ENCODE results near the gene SSX2B. TPM values are rescaled to one million over a fixed set of nuclear protein-coding genes. Genes with fewer than 3 reads are reported as not detected.
"Not testable (repeated sequence)": the region's sequence is repeated elsewhere in the genome, so short reads cannot be mapped to it uniquely, and the experiment has no call there.

The SSX2B gene
- polyA plus RNA-seq (2013, experiment 1 of 2) = not detected
- not detected for polyA plus RNA-seq (2013, experiment 2 of 2)

- not testable (repeated sequence) for H3K27ac ChIP-seq (ENCODE audit: low read depth, low read length, severe bottlenecking); H3K36me3 ChIP-seq (ENCODE audit: control insufficient read depth, insufficient read depth, low read length); H3K4me3 ChIP-seq (ENCODE audit: extremely low read depth, insufficient read depth, low read length, poor library complexity, severe bottlenecking); H3K4me1 ChIP-seq (ENCODE audit: control insufficient read depth, insufficient read depth, low read length, poor library complexity, severe bottlenecking); H3K9me3 ChIP-seq (ENCODE audit: control insufficient read depth, low read length)
- no CpG with 5 or more reads among the region's 13 CpGs for WGBS, 2 experiments (ENCODE audit: insufficient coverage in 2 of 2)
Observed at GRCh38 chrX:52750952-52751351, at the start of gene SSX2B. TSS of gene SSX2B (plus strand) at chrX:52751252. CDS start at chrX:52752681, 1,429 bp downstream.

- H3K27ac ChIP-seq (ENCODE audit: low read depth, low read length, severe bottlenecking); H3K4me3 ChIP-seq (ENCODE audit: extremely low read depth, insufficient read depth, low read length, poor library complexity, severe bottlenecking); H3K9me3 ChIP-seq (ENCODE audit: control insufficient read depth, low read length); H3K36me3 ChIP-seq (ENCODE audit: control insufficient read depth, insufficient read depth, low read length); H3K4me1 ChIP-seq (ENCODE audit: control insufficient read depth, insufficient read depth, low read length, poor library complexity, severe bottlenecking): not testable (repeated sequence)
- no CpG with 5 or more reads among the region's 13 CpGs for WGBS, 2 experiments (ENCODE audit: insufficient coverage in 2 of 2)
Observed at GRCh38 chrX:52707078-52707477, 44.0 kb upstream of the SSX2B start, which contains the start of gene SSX2. TSS of gene SSX2 (minus strand) at chrX:52707178. CDS start at chrX:52705749, 1,429 bp downstream.

GRCh38 chrX:52765983-52766382 lies 14.9 kb downstream of the SSX2B start:
- WGBS, 2 experiments (ENCODE audit: insufficient coverage in 2 of 2) = no CpG with 5 or more reads among the region's 5 CpGs
- H3K9me3 ChIP-seq (ENCODE audit: control insufficient read depth, low read length); H3K4me3 ChIP-seq (ENCODE audit: extremely low read depth, insufficient read depth, low read length, poor library complexity, severe bottlenecking); H3K27ac ChIP-seq (ENCODE audit: low read depth, low read length, severe bottlenecking); H3K36me3 ChIP-seq (ENCODE audit: control insufficient read depth, insufficient read depth, low read length); H3K4me1 ChIP-seq (ENCODE audit: control insufficient read depth, insufficient read depth, low read length, poor library complexity, severe bottlenecking): not testable (repeated sequence)

- not testable (repeated sequence) for H3K4me1 ChIP-seq (ENCODE audit: control insufficient read depth, insufficient read depth, low read length, poor library complexity, severe bottlenecking); H3K27ac ChIP-seq (ENCODE audit: low read depth, low read length, severe bottlenecking); H3K4me3 ChIP-seq (ENCODE audit: extremely low read depth, insufficient read depth, low read length, poor library complexity, severe bottlenecking); H3K36me3 ChIP-seq (ENCODE audit: control insufficient read depth, insufficient read depth, low read length); H3K9me3 ChIP-seq (ENCODE audit: control insufficient read depth, low read length)
- WGBS, 2 experiments (ENCODE audit: insufficient coverage in 2 of 2) = 86% methylated on average over 4 of the region's 11 CpGs; no CpG with 5 or more reads in 1 of the 2 experiments
Observed at GRCh38 chrX:52773504-52773903, 22.5 kb downstream of the SSX2B start.

GRCh38 chrX:52797327-52797726 lies 46.3 kb downstream of the SSX2B start, which contains the start of gene SPANXN5:
TSS of gene SPANXN5 (minus strand) at chrX:52797427. CDS start at chrX:52797348, 79 bp downstream.
- not testable (repeated sequence) for H3K9me3 ChIP-seq (ENCODE audit: control insufficient read depth, low read length)

GRCh38 chrX:52804876-52805275 lies 53.8 kb downstream of the SSX2B start:
- no CpG with 5 or more reads among the region's 2 CpGs for WGBS, 2 experiments (ENCODE audit: insufficient coverage in 2 of 2)
- not testable (repeated sequence) for H3K4me1 ChIP-seq (ENCODE audit: control insufficient read depth, insufficient read depth, low read length, poor library complexity, severe bottlenecking); H3K9me3 ChIP-seq (ENCODE audit: control insufficient read depth, low read length); H3K4me3 ChIP-seq (ENCODE audit: extremely low read depth, insufficient read depth, low read length, poor library complexity, severe bottlenecking); H3K27ac ChIP-seq (ENCODE audit: low read depth, low read length, severe bottlenecking); H3K36me3 ChIP-seq (ENCODE audit: control insufficient read depth, insufficient read depth, low read length)

More at GRCh38 chrX:52797327-52797726, 46.3 kb downstream of the SSX2B start, which contains the start of gene SPANXN5:
- not testable (repeated sequence) for H3K4me1 ChIP-seq (ENCODE audit: control insufficient read depth, insufficient read depth, low read length, poor library complexity, severe bottlenecking); H3K27ac ChIP-seq (ENCODE audit: low read depth, low read length, severe bottlenecking); H3K4me3 ChIP-seq (ENCODE audit: extremely low read depth, insufficient read depth, low read length, poor library complexity, severe bottlenecking); H3K36me3 ChIP-seq (ENCODE audit: control insufficient read depth, insufficient read depth, low read length)
- no CpG with 5 or more reads among the region's 2 CpGs for WGBS, 2 experiments (ENCODE audit: insufficient coverage in 2 of 2)

All from mesodermal cell (in vitro differentiated cells).